Muscle of leg (tissue), 11 donors: ENCODE data around the gene NEURL1B. TPM values are rescaled to one million over a fixed set of nuclear protein-coding genes. Genes with fewer than 3 reads are reported as not detected.

Experiments
- DNase-seq: peaks from one replicate; pipeline ENCODE4 v3.0.0; 2013
- H3K27ac ChIP-seq: one replicate; pipeline ENCODE4 v1.5.1; 2013; ENCODE audit warnings: mild to moderate bottlenecking, low read length, control low read depth
- H3K27me3 ChIP-seq: one replicate; pipeline ENCODE4 v1.6.1; 2013; ENCODE audit warnings: low read length; ENCODE audit not compliant: control insufficient read depth, insufficient read depth
- H3K36me3 ChIP-seq: one replicate; pipeline ENCODE4 v1.6.1; 2013; ENCODE audit warnings: low read length; ENCODE audit not compliant: control insufficient read depth, insufficient read depth
- H3K4me1 ChIP-seq: one replicate; pipeline ENCODE4 v1.6.1; 2013; ENCODE audit warnings: low read length; ENCODE audit not compliant: control insufficient read depth, insufficient read depth
- H3K4me3 ChIP-seq: one replicate; pipeline ENCODE4 v1.5.1; 2013; ENCODE audit warnings: low read length, control low read depth
- H3K9me3 ChIP-seq: replicated peaks from 2 replicates; pipeline ENCODE4 v1.6.1; 2013; ENCODE audit warnings: low read depth, low read length; ENCODE audit not compliant: control insufficient read depth
- WGBS: methylation state at CpG from one replicate; pipeline ENCODE4 v1.1.5; 2013; ENCODE audit warnings: missing lambda C conversion rate; ENCODE audit not compliant: insufficient coverage; 5-methylcytosine and 5-hydroxymethylcytosine counted together
- polyA plus RNA-seq, 8 donors: library from polyadenylated mRNA; unstranded; fragments of 120-200 nt; gene quantifications; one replicate each; pipeline versions ENCODE4 v1.2.1 to v1.2.3, GENCODE V29; 2013; ENCODE audit warnings: inconsistent platforms in 1 of 8, low replicate concordance in 1 of 8; ENCODE audit not compliant: insufficient read length in 8 of 8, insufficient read depth in 1 of 8
- total RNA-seq: library from RNA; stranded (reverse); fragments of 120-200 nt; gene quantifications from one replicate; pipeline ENCODE4 v1.2.4, GENCODE V29; 2013

NEURL1B gene
- total and polyA plus RNA-seq, 9 donors = 27.3 to 45.2 (median 36.2) TPM

DNA sequence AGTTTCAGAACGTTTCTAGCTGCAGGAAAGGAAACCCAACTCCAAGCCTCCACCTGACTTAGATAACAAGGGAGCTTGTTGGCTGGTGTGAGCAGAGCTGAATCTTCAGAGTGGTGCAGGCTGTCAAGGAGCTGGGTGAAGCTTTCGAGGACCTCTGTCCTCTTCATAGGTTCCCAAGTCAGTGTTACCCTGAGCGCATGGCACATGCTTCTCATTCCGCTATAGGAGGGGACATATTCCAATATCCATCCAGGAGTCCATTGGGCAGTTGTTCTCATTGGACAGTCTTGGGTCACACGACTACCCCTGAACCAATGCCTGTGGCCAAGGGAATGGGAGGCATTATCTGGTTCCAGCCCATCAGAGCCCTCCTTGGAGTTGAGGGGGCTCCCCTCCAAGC is 79.6 kb downstream of the NEURL1B start:
- no peak overlapping the region for H3K27ac ChIP-seq
- H3K4me3 ChIP-seq = no peak overlapping the region
- H3K27me3 ChIP-seq = no peaks in the 10 kb centered on the region
- no peaks in the 10 kb centered on the region for H3K36me3 ChIP-seq
- H3K4me1 ChIP-seq = peaks cover 30% of the 10 kb centered on the region
- no peak for DNase-seq
- 93% methylated on average over 3 of the region's 5 CpGs for WGBS
- no peaks in the 10 kb centered on the region for H3K9me3 ChIP-seq

- peak overlapping the region; percentile 2 for H3K27ac ChIP-seq
- no peaks in the 10 kb centered on the region for H3K9me3 ChIP-seq
- peak; percentile 93 for DNase-seq
- peaks cover 27% of the 10 kb centered on the region for H3K4me1 ChIP-seq
- no peaks in the 10 kb centered on the region for H3K36me3 ChIP-seq
- H3K4me3 ChIP-seq = no peak overlapping the region
- 53% methylated on average over 8 of the region's 17 CpGs for WGBS
- H3K27me3 ChIP-seq = no peaks in the 10 kb centered on the region
Measured at GRCh38 chr5:172721455-172722326, 80.6 kb downstream of the NEURL1B start.

GRCh38 chr5:172722327-172722815 is 81.3 kb downstream of the NEURL1B start:
- no peak for DNase-seq
- peaks cover 24% of the 10 kb centered on the region for H3K4me1 ChIP-seq
- no peaks in the 10 kb centered on the region for H3K27me3 ChIP-seq
- WGBS = 38% methylated on average over 5 of the region's 12 CpGs
- no peak overlapping the region for H3K4me3 ChIP-seq
- no peak overlapping the region for H3K27ac ChIP-seq
- H3K36me3 ChIP-seq = no peaks in the 10 kb centered on the region
- H3K9me3 ChIP-seq = no peaks in the 10 kb centered on the region

GRCh38 chr5:172723508-172723907 is 82.4 kb downstream of the NEURL1B start:
- Histone ChIP-seq H3K27ac (no peak overlapping the region), H3K4me1 (peaks cover 22% of the 10 kb centered on the region), H3K4me3 (no peak overlapping the region), H3K9me3 (no peaks in the 10 kb centered on the region), H3K27me3 (no peaks in the 10 kb centered on the region), H3K36me3 (no peaks in the 10 kb centered on the region)
- 54% methylated on average over 1 of the region's 2 CpGs for WGBS
- DNase-seq = no peak

GRCh38 chr5:172724242-172725183 is 83.5 kb downstream of the NEURL1B start:
- Histone ChIP-seq H3K36me3 (no peaks in the 10 kb centered on the region), H3K27me3 (no peaks in the 10 kb centered on the region), H3K27ac (no peak overlapping the region), H3K4me3 (no peak overlapping the region), H3K9me3 (no peaks in the 10 kb centered on the region), H3K4me1 (peaks cover 22% of the 10 kb centered on the region)
- 32% methylated on average over 3 of the region's 22 CpGs for WGBS
- peak; percentile 58 for DNase-seq

GRCh38 chr5:172725273-172725672 is 84.2 kb downstream of the NEURL1B start:
- H3K27me3 ChIP-seq = no peaks in the 10 kb centered on the region
- no peak overlapping the region for H3K27ac ChIP-seq
- no peaks in the 10 kb centered on the region for H3K36me3 ChIP-seq
- WGBS = 81% methylated on average over 9 of the region's 10 CpGs
- H3K9me3 ChIP-seq = no peaks in the 10 kb centered on the region
- H3K4me3 ChIP-seq = no peak overlapping the region
- H3K4me1 ChIP-seq = peaks cover 22% of the 10 kb centered on the region
- no peak for DNase-seq

- DNase-seq = no peak
- H3K36me3 ChIP-seq = no peaks in the 10 kb centered on the region
- H3K4me3 ChIP-seq = no peak overlapping the region
- H3K9me3 ChIP-seq = no peaks in the 10 kb centered on the region
- WGBS = 95% methylated on average over 5 of the region's 5 CpGs
- no peak overlapping the region for H3K27ac ChIP-seq
- peaks cover 22% of the 10 kb centered on the region for H3K4me1 ChIP-seq
- no peaks in the 10 kb centered on the region for H3K27me3 ChIP-seq
Measured at GRCh38 chr5:172725785-172726184, 84.7 kb downstream of the NEURL1B start.

GRCh38 chr5:172726966-172727365 is 85.9 kb downstream of the NEURL1B start:
- H3K9me3 ChIP-seq = no peaks in the 10 kb centered on the region
- H3K36me3 ChIP-seq = no peaks in the 10 kb centered on the region
- 72% methylated on average over 7 of the region's 11 CpGs for WGBS
- H3K27ac ChIP-seq = no peak overlapping the region
- no peak for DNase-seq
- no peak overlapping the region for H3K4me3 ChIP-seq
- no peaks in the 10 kb centered on the region for H3K27me3 ChIP-seq
- H3K4me1 ChIP-seq = peaks cover 17% of the 10 kb centered on the region

GRCh38 chr5:172727551-172727950 is 86.5 kb downstream of the NEURL1B start:
- Histone ChIP-seq H3K4me1 (peaks cover 14% of the 10 kb centered on the region), H3K4me3 (no peak overlapping the region), H3K27me3 (no peaks in the 10 kb centered on the region), H3K27ac (no peak overlapping the region), H3K36me3 (no peaks in the 10 kb centered on the region), H3K9me3 (no peaks in the 10 kb centered on the region)
- DNase-seq = no peak
- 68% methylated on average over 5 of the region's 7 CpGs for WGBS
